ENCODE data around the gene C14orf93.
"Not testable (repeated sequence)": the region's sequence is repeated elsewhere in the genome, so short reads cannot be mapped to it uniquely, and the experiment has no call there.

C14orf93 gene

DNA sequence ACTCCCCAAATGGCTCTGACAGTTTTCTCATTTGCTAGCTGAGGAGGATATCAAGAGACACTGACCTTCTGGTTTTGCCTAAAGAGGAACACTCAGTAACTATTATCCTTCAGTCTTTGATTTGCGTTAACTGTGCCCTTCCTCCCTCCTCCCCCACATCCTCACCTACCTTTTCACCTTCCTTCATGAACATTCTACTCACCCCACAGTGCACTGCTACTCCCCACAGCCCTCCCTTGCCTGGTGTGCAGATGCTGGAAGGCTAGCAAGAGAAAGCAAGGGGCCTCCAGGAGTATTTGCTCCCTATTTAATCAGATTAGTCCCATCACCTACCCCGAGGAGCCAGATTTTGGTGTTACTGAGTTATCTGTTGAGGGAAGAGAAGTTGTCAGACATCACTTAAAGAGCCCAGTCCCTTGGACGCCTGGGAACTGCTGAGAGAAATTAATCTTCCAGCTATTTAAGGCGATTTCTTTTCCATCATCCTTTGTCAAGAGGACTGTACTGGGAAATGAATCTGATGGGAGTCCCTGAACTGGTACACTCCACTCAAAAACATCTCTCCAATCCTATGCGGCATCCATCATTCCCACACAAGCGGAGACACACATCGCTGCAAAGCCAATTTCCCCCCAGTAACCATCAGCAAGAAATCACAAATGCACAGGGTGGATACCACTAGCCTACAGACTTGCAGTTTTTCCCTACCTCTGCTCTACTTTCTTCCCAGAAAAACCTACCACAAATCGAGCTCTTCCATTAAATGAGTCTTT, 13.3 kb upstream of the C14orf93 start:
- in situ Hi-C loops (cut with MboI; ENCODE audit: low sequenced_read_pairs) = no loop called here

DNA sequence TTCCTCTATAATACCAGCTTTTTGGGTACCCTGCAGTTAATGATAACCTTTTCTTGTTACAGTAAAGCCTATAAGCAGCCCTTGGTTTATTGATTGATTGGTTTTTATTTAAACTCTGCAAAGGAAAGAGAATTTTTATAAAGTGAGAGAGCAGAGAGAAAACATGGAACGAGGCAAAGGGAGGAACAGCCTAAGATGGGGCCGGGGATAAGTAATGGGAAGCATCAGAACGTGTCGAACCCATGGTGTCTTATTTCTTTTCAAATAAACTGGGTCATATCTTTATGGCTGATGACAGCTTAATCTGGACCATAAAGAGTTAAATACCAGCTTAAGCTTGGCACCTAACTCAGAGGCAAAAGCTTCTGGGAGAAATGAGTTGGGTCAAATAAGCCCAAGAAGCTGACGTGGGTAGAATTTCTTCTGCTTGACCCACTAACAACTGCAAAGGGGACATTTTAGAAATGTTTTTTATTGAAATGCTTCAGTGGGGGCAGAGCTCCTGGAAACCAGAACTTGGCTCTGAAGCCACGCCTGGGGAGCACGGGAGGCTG, 12.0 kb upstream of the C14orf93 start:
- in situ Hi-C loops (cut with MboI; ENCODE audit: low sequenced_read_pairs) = no loop called here

DNA sequence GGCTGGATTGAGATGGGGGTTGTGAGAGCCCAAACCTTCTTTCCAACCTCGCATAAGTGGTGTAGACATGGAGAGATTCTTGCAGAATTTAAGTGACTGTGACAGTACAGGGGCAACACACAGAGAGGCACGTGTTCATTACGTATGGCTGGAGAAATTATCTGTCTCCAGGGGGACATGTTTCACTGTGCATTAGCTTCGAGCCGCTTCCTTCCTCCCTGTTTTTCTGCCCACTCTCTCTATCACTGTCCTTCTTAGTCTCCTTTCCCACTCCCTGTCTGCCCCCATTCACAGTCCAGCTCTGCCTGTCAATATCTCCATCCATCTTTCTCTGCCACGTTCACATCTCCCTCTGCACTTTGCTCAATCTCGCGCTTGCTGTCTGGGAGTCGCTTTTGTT, 11.5 kb upstream of the C14orf93 start:
- in situ Hi-C loops (cut with MboI; ENCODE audit: low sequenced_read_pairs) = no loop called here

DNA sequence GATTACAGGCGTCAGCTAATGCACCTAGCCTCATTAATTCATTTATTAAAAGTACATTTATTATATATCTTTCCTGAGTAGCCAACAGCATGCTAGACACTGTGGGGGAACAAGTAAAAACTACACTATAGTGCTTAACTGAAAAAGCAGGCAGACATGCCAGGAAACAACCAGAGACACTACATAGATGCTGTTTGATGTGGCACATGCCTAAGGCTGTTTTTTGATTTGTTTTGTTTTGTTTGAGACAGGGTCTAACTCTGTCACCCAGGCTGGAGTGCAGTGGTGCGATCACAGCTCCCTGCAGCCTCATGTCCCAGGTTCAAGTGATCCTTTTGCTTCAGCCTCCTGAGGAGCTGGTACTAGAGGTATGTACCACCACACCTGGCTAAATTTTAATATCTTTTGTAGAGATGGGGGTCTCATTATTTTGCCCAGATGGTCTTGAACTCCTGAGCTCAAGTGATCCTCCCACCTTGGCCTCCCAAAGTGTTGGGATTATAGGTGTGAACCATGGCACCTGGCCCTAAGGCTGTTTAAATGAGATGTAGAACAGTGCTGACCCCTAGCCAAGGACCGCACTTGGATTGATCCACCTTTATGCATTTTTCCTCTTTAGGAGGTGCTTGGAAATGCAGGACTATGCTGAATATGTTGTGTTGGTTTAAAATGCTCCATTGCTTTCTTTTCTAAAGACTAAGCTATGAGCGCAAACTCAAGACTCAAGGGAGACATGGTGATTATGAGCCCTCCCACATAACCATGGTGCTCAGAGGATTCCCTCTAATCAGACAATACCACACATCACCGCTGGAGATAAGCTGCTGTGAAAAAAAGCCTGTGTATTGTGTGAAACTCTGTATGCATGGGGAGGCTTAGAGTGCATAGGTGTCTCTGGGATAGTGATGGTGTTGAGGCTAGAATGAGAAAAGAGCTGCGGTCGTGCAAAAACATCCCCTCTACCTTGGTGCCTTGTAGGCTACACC, 10.5 kb upstream of the C14orf93 start:
- in situ Hi-C loops (cut with MboI; ENCODE audit: low sequenced_read_pairs) = no loop called here

DNA sequence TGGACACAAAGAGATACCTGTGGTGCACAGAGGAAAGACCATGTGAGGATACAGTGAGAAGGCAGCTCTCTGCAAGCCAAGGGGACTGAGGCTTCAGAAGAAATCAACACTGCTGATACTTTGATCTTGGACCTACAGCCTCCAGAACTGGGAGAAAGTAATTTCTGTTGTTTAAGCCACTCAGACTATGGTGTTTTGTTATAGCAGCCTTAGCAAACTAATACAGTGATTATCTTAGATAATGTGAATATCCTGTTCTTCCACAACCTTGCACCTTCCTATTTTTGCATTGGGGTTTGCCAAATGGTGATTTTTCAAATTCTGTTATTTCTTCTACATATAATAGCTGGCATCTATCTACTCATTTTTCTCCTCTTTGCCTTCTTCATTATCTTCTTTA, 8.2 kb upstream of the C14orf93 start:
- in situ Hi-C loops (cut with MboI; ENCODE audit: low sequenced_read_pairs) = no loop called here

DNA sequence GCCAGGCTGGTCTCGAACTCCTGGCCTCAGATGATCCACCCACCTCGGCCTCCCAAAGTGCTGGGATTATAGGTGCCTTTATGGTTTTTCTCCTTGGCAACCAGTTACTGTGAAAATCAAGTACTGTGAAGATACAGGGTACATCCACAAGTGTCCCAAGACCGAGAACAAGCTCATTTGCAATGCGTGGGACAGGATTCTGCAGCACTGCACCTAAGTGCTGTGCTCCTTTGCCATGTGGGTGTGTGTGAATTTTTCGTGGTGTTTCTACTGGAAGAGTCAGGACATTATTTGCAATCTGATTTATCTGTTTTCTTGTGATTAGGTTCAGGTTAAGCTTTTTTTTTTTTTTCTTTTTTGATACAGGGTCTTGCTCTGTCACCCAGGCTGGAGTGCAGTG, 7.1 kb upstream of the C14orf93 start:
- in situ Hi-C loops (cut with MboI; ENCODE audit: low sequenced_read_pairs) = no loop called here

DNA sequence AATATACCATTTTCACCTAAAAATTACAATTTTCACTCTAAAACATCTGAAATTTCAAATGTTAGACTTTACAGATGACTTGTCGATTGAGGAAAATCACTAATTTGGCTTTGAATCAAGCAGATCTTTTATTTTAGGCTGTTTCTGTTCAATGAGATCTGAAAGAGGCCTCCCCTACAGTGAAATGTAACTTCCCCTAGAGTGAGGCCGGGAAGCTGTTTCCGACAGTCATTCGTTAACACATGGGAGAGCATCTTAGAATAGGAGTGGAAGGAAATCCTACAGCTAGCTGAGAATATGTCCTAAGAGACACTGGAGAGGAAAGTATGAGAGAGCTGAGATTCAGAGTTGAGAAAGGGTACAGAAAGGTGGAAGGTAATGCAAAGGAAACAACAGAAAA, 5.7 kb upstream of the C14orf93 start:
- in situ Hi-C loops (cut with MboI; ENCODE audit: low sequenced_read_pairs) = no loop called here

DNA sequence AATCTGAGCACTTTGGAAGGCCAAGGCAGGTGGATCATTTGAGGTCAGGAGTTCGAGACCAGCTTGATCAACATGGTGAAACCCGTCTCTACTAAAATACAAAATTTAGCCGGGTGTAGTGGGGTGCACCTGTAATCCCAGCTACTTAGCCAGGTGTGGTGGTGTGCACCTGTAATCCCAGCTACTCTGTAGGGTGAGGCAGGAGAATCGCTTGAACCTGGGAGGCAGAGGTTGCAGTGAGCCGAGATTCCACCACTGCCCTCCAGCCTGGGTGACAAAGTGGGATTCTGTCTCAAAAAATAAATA, 3.8 kb upstream of the C14orf93 start:
- in situ Hi-C loops (cut with MboI; ENCODE audit: low sequenced_read_pairs) = not testable (repeated sequence)

DNA sequence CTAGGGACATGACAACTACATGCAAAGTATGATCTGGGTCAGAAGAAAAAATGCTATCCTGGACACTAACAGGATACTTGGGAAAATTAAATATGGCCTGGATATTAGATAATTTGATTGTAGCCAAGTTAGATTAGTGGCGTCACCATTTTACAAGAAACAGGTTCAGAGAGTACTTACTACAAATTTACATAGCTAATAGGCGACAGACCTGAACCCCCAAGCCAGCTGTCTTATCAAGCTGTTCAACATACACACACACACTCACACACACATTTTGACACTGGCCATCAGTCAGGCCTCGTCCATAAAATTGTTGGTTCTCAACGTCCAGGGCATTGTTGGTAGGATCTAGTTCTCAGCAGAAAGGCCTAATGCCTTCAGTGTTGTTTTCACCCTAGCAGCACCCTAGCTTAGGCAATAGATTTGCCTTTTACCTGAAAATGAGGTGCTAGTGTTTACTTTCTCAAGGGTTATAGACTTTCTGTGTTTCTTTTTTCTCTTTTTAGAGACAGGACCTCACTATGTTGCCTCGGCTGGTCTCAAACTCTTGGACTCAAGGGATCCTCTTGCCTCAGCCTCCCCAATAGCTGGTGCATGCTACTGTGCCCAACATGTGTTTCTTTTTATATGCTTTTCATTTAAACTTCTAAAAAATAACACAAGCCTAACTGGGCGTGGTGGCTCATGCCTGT, 3.3 kb upstream of the C14orf93 start:
- in situ Hi-C loops (cut with MboI; ENCODE audit: low sequenced_read_pairs) = no loop called here

DNA sequence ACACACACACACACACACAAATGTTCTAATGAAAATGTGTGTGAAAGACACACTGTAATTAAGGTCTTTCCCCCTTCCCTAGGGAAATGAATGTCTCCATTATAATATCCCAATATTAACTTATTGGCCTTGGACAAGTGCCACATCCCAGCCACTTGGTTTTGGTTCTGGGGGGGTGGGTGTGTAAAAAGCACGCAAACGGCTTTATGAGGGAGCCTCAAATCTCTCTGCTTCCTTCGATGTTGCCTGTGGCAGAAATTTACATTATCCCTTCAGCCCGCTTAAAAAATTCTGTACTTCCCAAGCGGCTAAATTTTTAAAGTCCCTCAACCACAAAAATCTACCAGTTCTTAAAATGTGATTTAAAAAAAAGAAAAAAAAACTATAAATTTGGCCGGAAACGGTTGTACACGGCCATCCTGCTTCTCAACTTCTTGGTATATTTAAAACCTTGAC, 432 bp downstream of the C14orf93 start:
- in situ Hi-C loops (cut with MboI; ENCODE audit: low sequenced_read_pairs) = no loop called here

DNA sequence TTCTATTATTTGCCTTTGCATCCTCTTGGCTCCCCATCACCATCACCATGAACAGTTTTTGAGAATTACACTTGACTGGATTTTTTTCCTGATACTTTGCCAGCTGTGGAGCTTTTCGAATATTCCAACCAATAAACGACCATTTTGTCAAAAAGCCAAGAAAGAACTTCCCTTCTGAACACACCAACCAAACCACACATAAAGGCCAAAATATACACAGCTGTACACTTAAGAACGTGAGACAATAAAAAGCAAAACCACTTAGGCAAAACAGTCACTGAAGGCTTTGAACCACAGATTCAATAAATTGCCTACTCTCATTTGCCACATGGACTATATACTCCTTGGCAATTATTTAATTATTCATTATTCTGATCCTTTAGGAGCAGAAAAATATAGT, 1.1 kb downstream of the C14orf93 start:
- in situ Hi-C loops (cut with MboI; ENCODE audit: low sequenced_read_pairs) = no loop called here

DNA sequence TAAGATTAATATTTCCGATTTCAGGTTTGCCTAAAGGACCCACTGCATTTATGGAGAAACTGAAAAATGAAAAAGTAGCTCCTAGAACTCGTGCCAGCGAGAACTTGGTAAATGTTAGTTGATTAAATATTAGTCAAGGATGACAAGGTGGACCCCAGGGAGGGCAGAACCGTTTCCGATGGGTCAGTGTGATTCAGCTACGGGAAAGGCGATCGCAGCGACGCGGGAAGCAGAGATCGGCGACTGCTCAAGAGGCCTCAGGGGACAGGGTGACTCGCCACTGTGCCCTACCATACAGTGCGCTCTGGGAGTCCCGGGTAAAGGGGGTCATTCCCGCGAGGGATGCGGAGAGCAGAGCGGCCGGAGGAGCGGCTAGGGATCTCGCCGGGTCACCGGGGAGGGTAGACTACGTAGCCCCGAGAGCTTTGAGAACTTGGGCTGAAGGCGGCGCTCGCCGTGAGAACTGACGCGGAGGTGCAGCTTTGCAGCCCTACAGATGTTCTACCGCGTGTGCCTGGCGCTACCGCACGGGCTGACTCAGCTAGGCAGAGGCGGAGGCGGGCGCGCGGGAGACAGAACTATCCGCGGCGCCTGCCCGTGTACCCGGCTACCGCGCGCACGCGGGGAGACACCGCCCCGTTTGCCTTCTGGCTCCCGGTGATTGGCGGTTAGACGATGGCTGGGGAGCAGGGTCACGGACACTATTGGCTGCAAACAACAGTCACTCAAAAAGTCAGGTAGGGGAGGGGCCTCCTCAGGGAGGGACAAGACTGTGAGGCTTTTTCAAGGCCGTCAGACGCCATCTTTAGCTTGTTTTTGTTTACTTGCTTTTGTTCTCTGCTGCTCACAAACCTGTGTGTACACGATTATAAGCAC, 3.2 kb downstream of the C14orf93 start:
- in situ Hi-C loops (cut with MboI; ENCODE audit: low sequenced_read_pairs) = no loop called here

DNA sequence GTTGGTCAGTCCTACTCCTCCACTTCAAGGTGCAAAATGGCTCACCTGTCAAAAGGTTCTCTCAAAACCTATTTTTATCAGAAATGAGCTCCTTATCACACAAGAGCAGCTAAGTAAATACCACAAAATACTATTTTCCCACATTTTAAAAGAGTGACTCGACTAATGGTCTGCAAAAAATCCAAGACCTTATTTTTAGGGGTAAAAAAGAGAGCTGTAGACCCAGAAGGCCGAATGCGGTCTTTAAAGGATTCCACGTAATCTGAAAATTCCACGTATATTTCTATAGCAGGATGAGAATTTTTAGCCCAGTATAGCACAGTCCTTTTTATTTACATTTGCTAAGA, 3.8 kb downstream of the C14orf93 start:
- in situ Hi-C loops (cut with MboI; ENCODE audit: low sequenced_read_pairs) = no loop called here

DNA sequence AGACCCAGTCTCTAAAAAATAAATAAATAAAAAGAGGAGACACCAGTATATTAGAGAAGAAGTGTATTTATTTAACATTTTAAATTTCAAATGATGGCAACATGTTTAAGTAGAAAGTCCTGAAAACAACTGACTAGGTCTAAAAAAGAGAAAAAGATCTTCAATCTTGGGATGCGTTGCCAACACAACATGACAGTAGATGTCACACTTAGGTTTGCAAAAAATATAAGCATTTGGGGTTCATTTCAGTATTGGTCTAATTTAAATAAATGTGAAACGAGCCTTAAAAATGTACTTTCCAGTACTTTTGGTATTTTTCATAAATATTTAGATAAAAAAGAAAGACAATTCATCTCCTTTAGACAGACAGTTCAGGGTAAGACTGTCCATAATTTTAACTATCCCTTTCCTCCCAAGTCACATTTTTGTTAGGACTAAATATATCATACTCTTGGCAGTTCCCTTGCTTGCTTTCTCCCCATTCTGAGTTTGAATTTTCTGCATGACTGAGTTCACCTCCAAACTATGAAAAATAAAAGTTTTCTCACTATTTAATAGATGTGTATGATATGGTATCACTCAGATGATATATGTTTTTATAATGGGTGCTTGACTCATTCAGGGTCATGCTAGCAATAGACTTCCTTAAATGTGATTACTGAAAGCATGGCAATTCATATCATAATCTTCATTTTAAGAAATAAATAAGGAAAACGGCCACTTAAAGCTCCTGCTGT, 4.3 kb downstream of the C14orf93 start:
- in situ Hi-C loops (cut with MboI; ENCODE audit: low sequenced_read_pairs) = no loop called here

DNA sequence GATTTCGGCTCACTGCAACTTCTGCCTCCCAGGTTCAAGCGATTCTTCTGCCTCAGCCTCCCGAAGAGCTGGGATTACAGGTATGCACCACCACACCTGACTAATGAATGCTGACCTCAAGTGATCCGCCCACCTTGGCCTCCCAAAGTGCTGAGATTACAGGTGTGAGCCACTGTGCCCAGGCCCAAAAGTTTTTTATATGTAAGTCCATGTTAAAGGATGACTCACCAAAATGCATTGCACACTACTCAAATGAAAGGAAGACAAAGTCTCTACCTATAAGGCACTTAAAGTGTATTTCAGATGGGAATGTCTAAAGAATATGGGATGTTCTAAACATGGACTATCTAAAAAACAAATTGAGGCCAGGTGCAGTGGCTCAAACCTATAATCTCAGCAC, 5.7 kb downstream of the C14orf93 start:
- in situ Hi-C loops (cut with MboI; ENCODE audit: low sequenced_read_pairs) = not testable (repeated sequence)

DNA sequence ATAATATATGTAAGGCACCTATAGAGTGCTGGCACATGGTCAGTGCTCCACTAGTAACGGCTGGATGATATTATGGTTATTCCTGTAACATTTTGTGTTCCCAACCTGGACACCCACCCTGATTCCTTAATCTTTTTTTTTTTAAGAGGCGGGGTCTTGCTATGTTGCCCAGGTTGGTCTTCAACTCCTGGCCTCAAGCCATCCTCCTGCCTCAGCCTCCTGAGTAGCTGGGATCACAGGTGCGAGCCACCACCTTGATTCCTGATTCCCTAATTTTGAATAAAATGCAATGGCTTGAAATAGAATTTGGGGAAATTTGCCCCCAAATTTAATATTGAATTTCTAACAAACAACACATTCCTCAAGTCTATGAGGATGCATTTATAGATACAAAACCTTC, 7.4 kb downstream of the C14orf93 start:
- in situ Hi-C loops (cut with MboI; ENCODE audit: low sequenced_read_pairs) = no loop called here

DNA sequence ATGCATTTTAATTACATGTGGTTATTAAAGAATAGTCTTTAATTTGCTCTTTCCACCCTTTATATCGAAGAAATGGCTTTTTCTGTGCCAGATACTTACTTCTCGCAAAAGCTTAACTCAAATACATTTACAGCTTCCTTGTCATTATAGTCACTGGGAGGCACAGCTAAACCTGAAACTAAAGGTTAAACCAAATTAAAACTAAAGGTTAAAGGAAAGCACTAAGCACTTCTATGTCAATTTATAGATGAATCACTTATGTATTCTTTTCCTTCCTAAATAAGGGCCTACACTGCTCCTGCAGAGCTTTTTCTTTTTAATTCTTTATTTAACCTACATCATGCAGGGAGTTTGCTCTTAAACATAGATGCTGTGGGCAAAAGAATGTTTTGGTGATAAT, 9.1 kb downstream of the C14orf93 start:
- in situ Hi-C loops (cut with MboI; ENCODE audit: low sequenced_read_pairs) = no loop called here

DNA sequence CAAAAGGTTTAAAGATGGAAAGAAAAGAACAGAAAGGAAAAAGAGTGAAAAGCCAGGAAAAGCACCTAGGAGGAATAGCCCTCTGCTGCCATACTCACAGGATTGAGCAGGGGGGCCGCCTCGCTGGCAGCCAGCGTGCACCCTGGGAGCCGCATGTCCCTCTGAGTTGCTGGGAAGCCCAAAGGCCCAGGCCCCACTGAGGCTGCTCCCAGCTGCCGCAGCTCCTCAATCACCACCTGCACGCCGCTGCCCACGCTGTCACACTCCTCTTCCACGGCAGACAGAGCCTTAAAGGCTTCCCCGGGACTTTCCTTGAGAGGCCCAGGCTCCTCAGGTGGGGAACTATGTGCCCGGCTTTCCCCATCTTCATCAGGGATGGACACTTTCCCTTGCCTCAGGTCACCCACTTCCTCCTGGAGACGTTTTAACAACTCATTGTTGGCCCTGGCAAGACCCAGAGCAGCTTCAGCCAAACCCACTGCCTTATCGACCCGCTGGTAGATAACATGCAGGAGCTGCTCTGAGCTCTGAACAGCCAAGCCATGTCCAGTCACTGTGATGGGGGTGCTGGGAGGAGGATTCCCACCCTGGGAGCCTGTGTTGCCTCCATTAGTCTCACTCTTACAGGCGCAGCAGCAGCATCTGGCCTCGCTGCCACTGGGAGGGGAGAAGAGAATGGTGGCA, 11.5 kb downstream of the C14orf93 start:
- in situ Hi-C loops (cut with MboI; ENCODE audit: low sequenced_read_pairs) = no loop called here

DNA sequence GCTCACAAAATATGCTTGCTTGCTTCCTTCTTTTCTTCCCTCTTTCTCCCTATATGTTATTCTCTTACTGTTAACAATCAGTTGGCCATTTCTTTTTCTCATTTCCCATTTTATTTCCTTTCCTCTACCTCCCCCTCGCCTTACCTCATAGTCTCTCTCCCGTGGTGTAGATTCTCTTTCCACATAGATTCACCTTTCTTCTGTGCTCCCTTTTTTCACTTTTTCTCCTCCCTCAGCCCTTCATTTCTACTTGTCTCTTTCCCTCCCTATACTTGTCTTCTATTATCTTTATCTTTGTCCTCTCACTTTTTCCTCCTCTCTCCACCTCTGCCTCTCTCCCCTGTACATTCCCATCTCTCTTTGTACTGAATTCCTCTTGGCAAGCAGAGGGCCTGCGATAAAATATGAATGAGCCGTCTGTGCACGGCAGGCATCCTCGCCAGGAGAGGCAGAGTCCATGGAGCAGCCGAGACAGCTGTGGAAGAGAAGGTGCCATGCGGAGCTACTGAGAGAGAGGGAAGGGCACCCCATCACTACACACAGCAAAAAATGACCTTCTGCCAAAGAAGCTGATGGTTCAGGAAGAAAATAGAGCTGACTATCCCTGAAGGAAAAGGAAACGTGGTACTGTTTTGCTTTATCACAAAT, 12.1 kb downstream of the C14orf93 start:
- in situ Hi-C loops (cut with MboI; ENCODE audit: low sequenced_read_pairs) = no loop called here
